K562 (cell line): Measurements from ENCODE around the gene BMPR2. TPM values are rescaled to one million over a fixed set of nuclear protein-coding genes. Genes with fewer than 3 reads are reported as not detected.

Source experiments
- ATAC-seq: fragments of 200-7000 bp; cut with Tn5 transposase; 3 replicates; pipeline ENCODE4 v1.9.1; 2020; ENCODE audit warnings: moderate library complexity
- BruUV-seq: library from RNA; stranded (reverse); fragments of 400-500 nt; replicated peaks from 2 replicates; lab custom pipeline; 2021; lab: Mats Ljungman, UMichigan
- CTCF ChIA-PET: fragments of 300-600 bp; formaldehyde crosslinking; extraction: SDS; loops from one replicate; lab custom pipeline; 2021; ENCODE audit warnings: low intra/inter-chr PET ratio; lab: Yijun Ruan, JAX
- POLR2A ChIA-PET: fragments of 300-600, 350-650 bp; sonication (Branson Sonifier 250); formaldehyde crosslinking; extraction: SDS; loops from one replicate; lab custom pipeline; 2021; ENCODE audit warnings: antibody characterized with exemption, inconsistent platforms; lab: Yijun Ruan, JAX
- DNase-seq, 4 experiments: peaks; one replicate each; pipeline versions ENCODE4 v3.0.0 to v3.0.0-alpha.2; 2011 to 2018; ENCODE audit warnings: low spot score in 3 of 4, mixed read lengths in 3 of 4; ENCODE audit errors: extremely low read depth in 1 of 4
- FAIRE-seq: peaks from 2 replicates; lab custom pipeline; 2011; peaks lifted over from hg19 to GRCh38; lab: Jason Lieb, UNC
- H2AFZ ChIP-seq: 2 replicates; pipeline ENCODE4 v1.6.0; 2011; ENCODE audit warnings: low read depth, low read length, control low read depth, inconsistent platforms
- H3K27ac ChIP-seq: fragments of 200-600 bp; 3 replicates; pipeline ENCODE4 v1.8.0; 2011; ENCODE audit warnings: low read depth, mild to moderate bottlenecking, control low read depth, inconsistent platforms, low read length, moderate library complexity, mixed read lengths; ENCODE audit errors: extremely low read depth
- H3K27me3 ChIP-seq, 2 experiments: fragments of 300-600 bp in 1 of 2; 2 replicates in 1 of 2; 3 replicates in 1 of 2; pipeline versions ENCODE4 v1.6.0 to v1.8.0; 2011; ENCODE audit warnings: inconsistent platforms in 2 of 2, low read length in 2 of 2, mild to moderate bottlenecking in 1 of 2, mixed read lengths in 1 of 2, moderate library complexity in 1 of 2; ENCODE audit not compliant: control insufficient read depth in 2 of 2, insufficient read depth in 2 of 2
- H3K36me3 ChIP-seq: fragments of 300-600 bp; 3 replicates; pipeline ENCODE4 v1.8.0; 2011; ENCODE audit warnings: mild to moderate bottlenecking, low read length, inconsistent platforms; ENCODE audit not compliant: control insufficient read depth, insufficient read depth
- H3K4me1 ChIP-seq, 2 experiments: fragments of 200-600 bp in 1 of 2; replicated peaks in 1 of 2; 2 replicates in 1 of 2; 3 replicates in 1 of 2; pipeline versions ENCODE4 v1.5.1 to v1.8.0; 2011; ENCODE audit warnings: inconsistent platforms in 2 of 2, low read length in 2 of 2, mild to moderate bottlenecking in 1 of 2, mixed read lengths in 1 of 2, moderate library complexity in 1 of 2; ENCODE audit not compliant: control insufficient read depth in 2 of 2, insufficient read depth in 2 of 2
- H3K4me2 ChIP-seq: 2 replicates; pipeline ENCODE4 v1.6.1; 2011; ENCODE audit warnings: low read length, control low read depth, inconsistent platforms, mixed read lengths; ENCODE audit not compliant: insufficient read depth
- H3K4me3 ChIP-seq: fragments of 200-600 bp; sonication (generic), shearing (Covaris generic); 2 replicates; pipeline ENCODE4 v1.5.1; 2016; ENCODE audit warnings: control low read depth, inconsistent platforms
- H3K79me2 ChIP-seq: fragments of 200-600 bp; 3 replicates; pipeline ENCODE4 v1.8.0; 2011; ENCODE audit warnings: low read length, inconsistent platforms; ENCODE audit not compliant: control insufficient read depth, insufficient read depth
- H3K9ac ChIP-seq, 2 experiments: 2 replicates each; pipeline versions ENCODE4 v1.6.0 to v1.6.1; 2011; ENCODE audit warnings: low read depth in 2 of 2, low read length in 2 of 2, control low read depth in 1 of 2, inconsistent platforms in 1 of 2, mild to moderate bottlenecking in 1 of 2, mixed read lengths in 1 of 2; ENCODE audit not compliant: insufficient read depth in 1 of 2
- H3K9me1 ChIP-seq: one replicate; pipeline ENCODE4 v1.6.0; 2011; ENCODE audit warnings: inconsistent platforms, mild to moderate bottlenecking, low read length, moderate library complexity; ENCODE audit not compliant: control insufficient read depth, insufficient read depth
- H3K9me3 ChIP-seq: replicated peaks from 2 replicates; pipeline ENCODE4 v1.5.1; 2011; ENCODE audit warnings: low read depth, low read length, inconsistent platforms; ENCODE audit not compliant: control insufficient read depth, insufficient read depth
- H4K20me1 ChIP-seq: replicated peaks from 2 replicates; pipeline ENCODE4 v1.6.1; 2011; ENCODE audit warnings: low read length, inconsistent platforms, mixed read lengths; ENCODE audit not compliant: control insufficient read depth, insufficient read depth
- COPS2 ChIP-seq: fragments of 450-650 bp; conservative IDR thresholded peaks from 2 replicates; pipeline ENCODE4 v1.6.1; 2016; ENCODE audit warnings: mild to moderate bottlenecking, moderate library complexity
- HMG20A ChIP-seq: fragments of 450-650 bp; formaldehyde crosslinking; conservative IDR thresholded peaks from 2 replicates; pipeline ENCODE4 v1.4.0; 2020; ENCODE audit warnings: mild to moderate bottlenecking, mixed read lengths
- HNRNPL ChIP-seq: fragments of 200-400 bp; formaldehyde crosslinking; IDR thresholded peaks from 2 replicates; pipeline ENCODE4 v1.6.1; 2017; ENCODE audit warnings: low read depth, mild to moderate bottlenecking, low read length
- HNRNPLL ChIP-seq: fragments of 200-400 bp; formaldehyde crosslinking; IDR thresholded peaks from 2 replicates; pipeline ENCODE4 v1.6.1; 2017; ENCODE audit warnings: low read length, low read depth, mild to moderate bottlenecking; ENCODE audit not compliant: poor library complexity, severe bottlenecking
- HNRNPUL1 ChIP-seq: fragments of 200-400 bp; formaldehyde crosslinking; IDR thresholded peaks from 2 replicates; pipeline ENCODE4 v1.6.1; 2017; ENCODE audit warnings: low read length
- MCM2 ChIP-seq: fragments of 450-650 bp; IDR thresholded peaks from 2 replicates; pipeline ENCODE4 v1.6.1; 2017; ENCODE audit warnings: low read depth, mild to moderate bottlenecking
- NFYB ChIP-seq: IDR thresholded peaks from 2 replicates; pipeline ENCODE4 v1.6.1; 2011; ENCODE audit warnings: mild to moderate bottlenecking, moderate library complexity; ENCODE audit not compliant: insufficient read length; ENCODE audit errors: extremely low read depth
- POLR3A ChIP-seq: IDR thresholded peaks from 2 replicates; pipeline ENCODE4 v1.6.1; 2011; ENCODE audit warnings: borderline replicate concordance, mild to moderate bottlenecking, moderate library complexity; ENCODE audit not compliant: insufficient read length, insufficient read depth; ENCODE audit errors: extremely low read depth
- ZNF408 ChIP-seq: fragments of 250-450 bp; sonication (Bioruptor Pico); IDR thresholded peaks from 2 replicates; pipeline ENCODE4 v1.4.0; 2020; ENCODE audit warnings: low read depth, mild to moderate bottlenecking, moderate library complexity
- ZNF561 ChIP-seq: fragments of 450-650 bp; formaldehyde crosslinking; conservative IDR thresholded peaks from 2 replicates; pipeline ENCODE4 v1.4.0; 2020; ENCODE audit warnings: mild to moderate bottlenecking, moderate library complexity
- WGBS: fragments of 100-300 bp; shearing (Covaris generic); methylation state at CpG from one replicate; pipeline ENCODE4 v1.1.6; 2016; ENCODE audit warnings: low coverage, mixed read lengths; ENCODE audit not compliant: insufficient coverage; ENCODE audit errors: missing lambda C conversion rate; 5-methylcytosine and 5-hydroxymethylcytosine counted together
- in situ Hi-C: fragments of 300-500 bp; cut with MboI; formaldehyde crosslinking; loops from 4 replicates; pipeline ENCODE4 v1.15.0; 2018; ENCODE audit warnings: inconsistent platforms, mixed read lengths
- intact Hi-C: fragments of 100-400 bp; cut with micrococcal nuclease; formaldehyde crosslinking; loops from 2 replicates; pipeline ENCODE4 v1.14.2; 2022
- polyA plus RNA-seq, 8 experiments: library from polyadenylated mRNA; depleted of rRNA in 4 of 8; stranded (reverse) in 5 of 8; unstranded in 3 of 8; fragments of >200 nt; fragmentation: Nextera tagmentation in 2 of 8; fragmentation: Illumina TruSeq in 1 of 8; extraction: Ambion mirVana in 2 of 8; extraction: Trizol in 1 of 8; gene quantifications; 2 replicates each; pipeline versions ENCODE4 v1.2.1 to v1.2.3, GENCODE V29; 2011 to 2014; ENCODE audit warnings: inconsistent platforms in 1 of 8, missing spikeins in 1 of 8
- total RNA-seq, 7 experiments: library from RNA; depleted of rRNA in 6 of 7; stranded (reverse); fragments of >200 nt in 6 of 7; fragmentation: Illumina TruSeq in 2 of 7; extraction: Trizol in 2 of 7; gene quantifications; 2 replicates each; pipeline versions ENCODE4 v1.2.1 to v1.2.3, GENCODE V29; 2011 to 2021; ENCODE audit warnings: low replicate concordance in 1 of 7
- TF ChIP-seq, protein P1 (sequence below): IDR thresholded peaks from 2 replicates; pipeline ENCODE4 v1.6.1; 2011; ENCODE audit not compliant: insufficient read length; ENCODE audit errors: extremely low read depth
- TF ChIP-seq, protein P2 (sequence below): fragments of 250-450 bp; sonication (Bioruptor Pico); IDR thresholded peaks from 2 replicates; pipeline ENCODE4 v1.4.0; 2020; ENCODE audit warnings: mild to moderate bottlenecking, moderate library complexity
- TF ChIP-seq, protein P3 (sequence below): fragments of 450-650 bp; IDR thresholded peaks from 2 replicates; pipeline ENCODE4 v1.6.1; 2016; ENCODE audit warnings: antibody characterized with exemption

BMPR2 gene
- total and polyA plus RNA-seq, 9 of the 15 experiments (the other 6 are each of a cell fraction or from before 2014, with no cell fraction given), result 0.73 to 5.0 (median 3.3) TPM

DNA sequence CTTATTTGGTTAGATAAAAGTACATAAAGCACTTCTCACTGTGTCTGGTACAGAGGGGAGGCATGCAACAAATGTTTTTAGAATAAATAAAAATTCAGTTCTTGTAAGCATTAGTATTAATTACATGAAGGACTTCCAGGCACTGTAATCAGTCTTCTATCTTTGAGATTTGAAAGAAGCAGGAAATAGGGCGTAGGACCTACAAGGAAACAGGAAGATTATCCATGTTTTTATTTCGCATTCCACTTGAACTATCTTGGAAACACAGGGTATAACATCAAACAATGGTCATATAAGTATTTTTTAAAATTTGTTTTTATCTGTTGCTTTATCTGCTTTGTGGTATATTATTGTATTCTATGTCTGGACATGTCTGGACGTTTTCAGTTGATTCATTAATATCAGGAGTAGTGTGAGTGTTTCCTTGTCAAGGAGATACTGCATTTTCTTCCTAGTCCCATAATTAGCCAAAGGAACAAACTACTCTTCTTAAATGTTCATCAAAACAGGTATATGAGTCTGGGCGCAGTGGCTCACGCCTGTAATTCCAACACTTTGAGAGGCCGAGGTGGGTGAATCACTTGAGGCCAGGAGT, 32.5 kb downstream of the BMPR2 start:
- ChIA-PET CTCF (no interaction called here), POLR2A (no interaction called here)
- TF ChIP-seq HNRNPL (no peak), HNRNPUL1 (no peak), HMG20A (CRISPR knock-in tag) (no peak), ZNF561 (CRISPR knock-in tag) (no peak), MCM2 (no peak), COPS2 (no peak), POLR3A (no peak), NFYB (no peak), ZNF408 (no peak), HNRNPLL (no peak)
- TF ChIP-seq, protein P1, sequence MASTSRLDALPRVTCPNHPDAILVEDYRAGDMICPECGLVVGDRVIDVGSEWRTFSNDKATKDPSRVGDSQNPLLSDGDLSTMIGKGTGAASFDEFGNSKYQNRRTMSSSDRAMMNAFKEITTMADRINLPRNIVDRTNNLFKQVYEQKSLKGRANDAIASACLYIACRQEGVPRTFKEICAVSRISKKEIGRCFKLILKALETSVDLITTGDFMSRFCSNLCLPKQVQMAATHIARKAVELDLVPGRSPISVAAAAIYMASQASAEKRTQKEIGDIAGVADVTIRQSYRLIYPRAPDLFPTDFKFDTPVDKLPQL, result no peak
- TF ChIP-seq, protein P2, sequence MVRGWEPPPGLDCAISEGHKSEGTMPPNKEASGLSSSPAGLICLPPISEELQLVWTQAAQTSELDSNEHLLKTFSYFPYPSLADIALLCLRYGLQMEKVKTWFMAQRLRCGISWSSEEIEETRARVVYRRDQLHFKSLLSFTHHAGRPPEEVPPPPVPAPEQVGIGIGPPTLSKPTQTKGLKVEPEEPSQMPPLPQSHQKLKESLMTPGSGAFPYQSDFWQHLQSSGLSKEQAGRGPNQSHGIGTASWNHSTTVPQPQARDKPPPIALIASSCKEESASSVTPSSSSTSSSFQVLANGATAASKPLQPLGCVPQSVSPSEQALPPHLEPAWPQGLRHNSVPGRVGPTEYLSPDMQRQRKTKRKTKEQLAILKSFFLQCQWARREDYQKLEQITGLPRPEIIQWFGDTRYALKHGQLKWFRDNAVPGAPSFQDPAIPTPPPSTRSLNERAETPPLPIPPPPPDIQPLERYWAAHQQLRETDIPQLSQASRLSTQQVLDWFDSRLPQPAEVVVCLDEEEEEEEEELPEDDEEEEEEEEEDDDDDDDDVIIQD (CRISPR knock-in tag), result no peak
- TF ChIP-seq, protein P3, sequence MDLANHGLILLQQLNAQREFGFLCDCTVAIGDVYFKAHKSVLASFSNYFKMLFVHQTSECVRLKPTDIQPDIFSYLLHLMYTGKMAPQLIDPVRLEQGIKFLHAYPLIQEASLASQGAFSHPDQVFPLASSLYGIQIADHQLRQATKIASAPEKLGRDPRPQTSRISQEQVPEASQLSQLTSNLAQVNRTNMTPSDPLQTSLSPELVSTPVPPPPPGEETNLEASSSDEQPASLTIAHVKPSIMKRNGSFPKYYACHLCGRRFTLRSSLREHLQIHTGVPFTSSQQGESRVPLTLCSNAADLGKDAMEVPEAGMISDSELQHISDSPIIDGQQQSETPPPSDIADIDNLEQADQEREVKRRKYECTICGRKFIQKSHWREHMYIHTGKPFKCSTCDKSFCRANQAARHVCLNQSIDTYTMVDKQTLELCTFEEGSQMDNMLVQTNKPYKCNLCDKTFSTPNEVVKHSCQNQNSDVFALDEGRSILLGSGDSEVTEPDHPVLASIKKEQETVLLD, result no peak
- 64% methylated on average over 4 of the region's 6 CpGs for WGBS
- in situ Hi-C loops, result no loop called here
- H3K27ac ChIP-seq, result no peak overlapping the region
- peaks cover 0 to 9% of the 10 kb centered on the region in 2 experiments; a peak in 3 of 5 replicates for H3K4me1 ChIP-seq
- H2AFZ ChIP-seq, result no peak overlapping the region
- ATAC-seq, result no peak
- no peaks in the 10 kb centered on the region for H3K36me3 ChIP-seq
- H3K79me2 ChIP-seq, result no peaks in the 10 kb centered on the region
- no peak overlapping the region for H3K4me2 ChIP-seq
- no peak for FAIRE-seq
- H3K4me3 ChIP-seq, result no peak overlapping the region
- H3K9me3 ChIP-seq, result no peaks in the 10 kb centered on the region
- no peaks in the 10 kb centered on the region for H4K20me1 ChIP-seq
- no TSS peak for BruUV-seq
- H3K27me3 ChIP-seq, result no peaks in the 10 kb centered on the region
- no peak for DNase-seq
- no peak overlapping the region for H3K9ac ChIP-seq
- intact Hi-C loops, result no loop called here
- no peaks in the 10 kb centered on the region for H3K9me1 ChIP-seq
